Stimulated activated naive CD8-positive, alpha-beta T cell treated with anti-CD3 and anti-CD28 coated beads, Interleukin-15, Interleukin-2, amounts not matched to agents 100 ng/mL and 50 ng/mL, for 24 hours (primary cell): ENCODE results near the gene RIOK3.

Experiments
- H3K27ac Mint-ChIP-seq: one replicate; pipeline ENCODE4 v1.8.0; 2021; ENCODE audit warnings: mild to moderate bottlenecking, mixed read lengths
- H3K27me3 Mint-ChIP-seq: one replicate; pipeline ENCODE4 v1.8.0; 2021; ENCODE audit warnings: mixed read lengths
- H3K36me3 Mint-ChIP-seq: one replicate; pipeline ENCODE4 v1.8.0; 2021; ENCODE audit warnings: low read depth, mixed read lengths
- H3K4me1 Mint-ChIP-seq: one replicate; pipeline ENCODE4 v1.8.0; 2021; ENCODE audit warnings: low read depth, mixed read lengths
- H3K4me3 Mint-ChIP-seq: one replicate; pipeline ENCODE4 v1.8.0; 2021; ENCODE audit warnings: mild to moderate bottlenecking, mixed read lengths
- H3K9me3 Mint-ChIP-seq: one replicate; pipeline ENCODE4 v1.8.0; 2021; ENCODE audit warnings: mixed read lengths

The RIOK3 gene

GRCh38 chr18:23524213-23524707 lies 71.2 kb downstream of the RIOK3 start:
- Mint-ChIP-seq H3K36me3 (peaks cover 77% of the 10 kb centered on the region), H3K27me3 (no peaks in the 10 kb centered on the region), H3K9me3 (no peaks in the 10 kb centered on the region), H3K27ac (no peak overlapping the region), H3K4me1 (peaks cover 9% of the 10 kb centered on the region), H3K4me3 (no peak overlapping the region)

GRCh38 chr18:23526501-23527063 lies 73.5 kb downstream of the RIOK3 start:
- Mint-ChIP-seq H3K36me3 (peaks cover 81% of the 10 kb centered on the region), H3K9me3 (no peaks in the 10 kb centered on the region)

GRCh38 chr18:23528580-23529472 lies 75.7 kb downstream of the RIOK3 start:
- Mint-ChIP-seq H3K4me3 (no peak overlapping the region), H3K4me1 (peaks cover 18% of the 10 kb centered on the region), H3K36me3 (peaks cover 84% of the 10 kb centered on the region), H3K9me3 (no peaks in the 10 kb centered on the region), H3K27me3 (no peaks in the 10 kb centered on the region), H3K27ac (peak overlapping the region; percentile 77)

More at GRCh38 chr18:23526501-23527063, 73.5 kb downstream of the RIOK3 start:
- Mint-ChIP-seq H3K27ac (peak overlapping the region; percentile 55), H3K4me3 (no peak overlapping the region), H3K27me3 (no peaks in the 10 kb centered on the region), H3K4me1 (peaks cover 21% of the 10 kb centered on the region)

- H3K27me3 Mint-ChIP-seq, result no peaks in the 10 kb centered on the region
- H3K36me3 Mint-ChIP-seq, result peaks cover 84% of the 10 kb centered on the region
- peaks cover 16% of the 10 kb centered on the region for H3K4me1 Mint-ChIP-seq
- no peaks in the 10 kb centered on the region for H3K9me3 Mint-ChIP-seq
- H3K27ac Mint-ChIP-seq, result peak overlapping the region; percentile 77
- no peak overlapping the region for H3K4me3 Mint-ChIP-seq
Observed at GRCh38 chr18:23529604-23530003, 76.5 kb downstream of the RIOK3 start.

GRCh38 chr18:23530195-23530594 lies 77.1 kb downstream of the RIOK3 start:
- H3K9me3 Mint-ChIP-seq, result no peaks in the 10 kb centered on the region
- peaks cover 16% of the 10 kb centered on the region for H3K4me1 Mint-ChIP-seq
- peaks cover 89% of the 10 kb centered on the region for H3K36me3 Mint-ChIP-seq
- H3K27me3 Mint-ChIP-seq, result no peaks in the 10 kb centered on the region
- no peak overlapping the region for H3K4me3 Mint-ChIP-seq
- H3K27ac Mint-ChIP-seq, result peak overlapping the region; percentile 77

GRCh38 chr18:23531912-23532311 lies 78.8 kb downstream of the RIOK3 start:
- H3K36me3 Mint-ChIP-seq, result peaks cover 87% of the 10 kb centered on the region
- H3K9me3 Mint-ChIP-seq, result no peaks in the 10 kb centered on the region
- H3K27ac Mint-ChIP-seq, result no peak overlapping the region

More at GRCh38 chr18:23531912-23532311, 78.8 kb downstream of the RIOK3 start:
- Mint-ChIP-seq H3K27me3 (no peaks in the 10 kb centered on the region), H3K4me3 (no peak overlapping the region), H3K4me1 (peaks cover 16% of the 10 kb centered on the region)
